Right lobe of liver (tissue), 6 donors: Measurements from ENCODE around the gene RNMT. TPM values are rescaled to one million over a fixed set of nuclear protein-coding genes. Genes with fewer than 3 reads are reported as not detected.

ENCODE experiments used
- ATAC-seq, 4 donors: fragments of 200-7000 bp; cut with Tn5 transposase; one replicate each; pipeline ENCODE4 v1.9.1; 2020; ENCODE audit warnings: mild to moderate bottlenecking in 4 of 4, moderate library complexity in 4 of 4
- DNase-seq, 3 donors: peaks; one replicate each; pipeline ENCODE4 v3.0.0-alpha.2; 2020
- H3K27ac ChIP-seq, 3 donors: fragments of 200-600 bp; one replicate each; pipeline ENCODE4 v1.8.0; 2022
- H3K27me3 ChIP-seq, 2 donors: fragments of 200-600 bp; one replicate each; pipeline ENCODE4 v1.8.0; 2022
- H3K36me3 ChIP-seq, 4 donors: fragments of 200-600 bp; sonication (generic) in 1 of 4; one replicate each; pipeline versions ENCODE4 v1.5.1 to v1.8.0; 2017 to 2022; ENCODE audit warnings: control low read depth in 1 of 4
- H3K4me1 ChIP-seq, 4 donors: fragments of 200-600 bp; sonication (generic) in 1 of 4; one replicate each; pipeline versions ENCODE4 v1.5.1 to v1.8.0; 2017 to 2022; ENCODE audit warnings: control low read depth in 1 of 4
- H3K4me3 ChIP-seq, 3 donors: fragments of 200-600 bp; one replicate each; pipeline ENCODE4 v1.8.0; 2022
- H3K9me3 ChIP-seq, 4 donors: fragments of 200-600 bp; sonication (generic) in 1 of 4; one replicate each; pipeline versions ENCODE4 v1.5.1 to v1.8.0; 2017 to 2022; ENCODE audit warnings: control low read depth in 1 of 4
- POLR2A ChIP-seq: fragments of 450-650 bp; IDR thresholded peaks from one replicate; pipeline ENCODE4 v1.6.1; 2017; ENCODE audit warnings: antibody characterized with exemption, mild to moderate bottlenecking
- WGBS: methylation state at CpG from one replicate; pipeline ENCODE4 v1.1.6; 2018; ENCODE audit warnings: low coverage, low lambda C conversion rate; ENCODE audit not compliant: insufficient coverage; ENCODE audit errors: missing lambda C conversion rate; 5-methylcytosine and 5-hydroxymethylcytosine counted together
- intact Hi-C, 2 donors: fragments of 100-400 bp; cut with DNase I; formaldehyde crosslinking; loops; one replicate each; pipeline versions ENCODE4 v1.11.2 to v1.14.1; 2022
- total RNA-seq, 6 experiments: library from RNA; depleted of rRNA in 2 of 6; stranded (reverse); fragments of >200 nt in 2 of 6; fragmentation: NEBNext Ultra II Directional in 3 of 6; extraction: Animal tissue kit (Norgen Biotek cat#: 25700) in 3 of 6; gene quantifications; one replicate each; pipeline versions ENCODE4 v1.1.0 to v1.2.4, GENCODE V29; 2016 to 2023
- TF ChIP-seq, protein P1 (sequence below), 4 donors: fragments of 200-600 bp in 3 of 4; fragments of 450-650 bp in 1 of 4; IDR thresholded peaks; one replicate each; pipeline versions ENCODE4 v1.5.1 to v1.8.0; 2016 to 2022; ENCODE audit warnings: antibody characterized with exemption in 4 of 4, mild to moderate bottlenecking in 2 of 4
- donor health status: DM: no; HTN: yes; CAD: no.
- donor health status: DM: no; HTN: no; CAD: no.
- donor health status: DM: no; HTN: no; CAD: no.
- donor health status: DM: no; HTN: yes; CAD: no.
- donor health status: DM: no; HTN: yes; CAD: no.

RNMT gene
- total RNA-seq, 6 experiments from 2014 or later, result 7.4 to 20.4 (median 9.0) TPM

DNA sequence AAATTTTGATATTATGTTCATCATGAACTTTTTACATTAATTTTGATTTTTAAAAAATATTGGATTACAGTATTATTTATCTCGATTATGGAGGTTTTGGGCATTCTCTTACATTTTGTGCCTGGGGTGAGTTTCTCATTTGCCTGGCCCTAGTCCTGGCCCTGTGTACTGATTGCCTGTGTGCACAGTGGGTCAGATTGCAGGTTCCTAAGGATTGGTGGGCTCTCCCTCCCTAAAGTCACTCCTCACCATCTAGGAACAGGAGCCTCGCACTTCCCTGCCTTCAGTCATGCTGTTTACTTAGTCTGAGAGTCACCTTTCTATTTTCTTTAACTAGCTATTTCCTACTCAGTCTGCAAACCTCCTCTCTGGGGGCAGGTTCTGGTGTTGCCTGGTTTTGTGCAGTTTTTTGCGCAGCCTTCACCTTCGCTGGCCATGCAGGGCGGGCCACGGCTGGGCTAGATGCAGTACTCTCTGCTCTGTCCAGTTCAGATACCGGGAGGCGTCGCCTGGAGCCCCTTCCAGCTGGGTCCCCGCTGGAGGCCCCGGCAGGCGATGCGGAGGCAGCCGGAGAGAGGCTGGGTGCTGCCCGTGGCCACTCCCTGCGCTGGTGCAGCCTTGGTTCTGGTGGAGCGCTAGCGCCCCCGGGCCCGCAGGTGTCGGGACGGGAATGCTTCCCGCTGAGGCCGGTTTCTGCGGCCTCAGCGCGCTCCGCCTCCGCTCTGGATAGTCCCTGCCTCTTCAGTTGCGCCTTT is 74.2 kb downstream of the RNMT start:
- WGBS, result 21% methylated on average over 10 of the region's 30 CpGs
- Histone ChIP-seq H3K4me1 (peaks cover 0 to 5% (median 0%) of the 10 kb centered on the region in 4 donors), H3K27ac (no peak overlapping the region), H3K36me3 (no peaks in the 10 kb centered on the region), H3K9me3 (no peaks in the 10 kb centered on the region), H3K4me3 (peak overlapping the region; percentile 3 to 35 (median 34)), H3K27me3 (no peaks in the 10 kb centered on the region)
- peak; percentile 100 for ATAC-seq
- intact Hi-C loops, result no loop called here
- TF ChIP-seq, protein P1, sequence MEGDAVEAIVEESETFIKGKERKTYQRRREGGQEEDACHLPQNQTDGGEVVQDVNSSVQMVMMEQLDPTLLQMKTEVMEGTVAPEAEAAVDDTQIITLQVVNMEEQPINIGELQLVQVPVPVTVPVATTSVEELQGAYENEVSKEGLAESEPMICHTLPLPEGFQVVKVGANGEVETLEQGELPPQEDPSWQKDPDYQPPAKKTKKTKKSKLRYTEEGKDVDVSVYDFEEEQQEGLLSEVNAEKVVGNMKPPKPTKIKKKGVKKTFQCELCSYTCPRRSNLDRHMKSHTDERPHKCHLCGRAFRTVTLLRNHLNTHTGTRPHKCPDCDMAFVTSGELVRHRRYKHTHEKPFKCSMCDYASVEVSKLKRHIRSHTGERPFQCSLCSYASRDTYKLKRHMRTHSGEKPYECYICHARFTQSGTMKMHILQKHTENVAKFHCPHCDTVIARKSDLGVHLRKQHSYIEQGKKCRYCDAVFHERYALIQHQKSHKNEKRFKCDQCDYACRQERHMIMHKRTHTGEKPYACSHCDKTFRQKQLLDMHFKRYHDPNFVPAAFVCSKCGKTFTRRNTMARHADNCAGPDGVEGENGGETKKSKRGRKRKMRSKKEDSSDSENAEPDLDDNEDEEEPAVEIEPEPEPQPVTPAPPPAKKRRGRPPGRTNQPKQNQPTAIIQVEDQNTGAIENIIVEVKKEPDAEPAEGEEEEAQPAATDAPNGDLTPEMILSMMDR (IDR thresholded peaks at IDR 0.05), result peak; percentile 50 to 68 (median 58)
- no peak for TF ChIP-seq POLR2A
- DNase-seq, result peak; percentile 82 to 85 (median 82)

- 11% methylated on average over 14 of the region's 15 CpGs for WGBS
- DNase-seq (no peak), ATAC-seq (no peak)
- Histone ChIP-seq H3K4me3 (peak overlapping the region; percentile 3 to 35 (median 34)), H3K27me3 (no peaks in the 10 kb centered on the region), H3K4me1 (peaks cover 0 to 5% (median 0%) of the 10 kb centered on the region in 4 donors), H3K27ac (no peak overlapping the region), H3K36me3 (no peaks in the 10 kb centered on the region), H3K9me3 (no peaks in the 10 kb centered on the region)
- intact Hi-C loops, result no loop called here
- TF ChIP-seq, protein P1 (IDR thresholded peaks at IDR 0.05), result no peak
- TF ChIP-seq POLR2A, result no peak
These were observed 74.8 kb downstream of the RNMT start for GRCh38 chr18:13801260-13801601.

DNA sequence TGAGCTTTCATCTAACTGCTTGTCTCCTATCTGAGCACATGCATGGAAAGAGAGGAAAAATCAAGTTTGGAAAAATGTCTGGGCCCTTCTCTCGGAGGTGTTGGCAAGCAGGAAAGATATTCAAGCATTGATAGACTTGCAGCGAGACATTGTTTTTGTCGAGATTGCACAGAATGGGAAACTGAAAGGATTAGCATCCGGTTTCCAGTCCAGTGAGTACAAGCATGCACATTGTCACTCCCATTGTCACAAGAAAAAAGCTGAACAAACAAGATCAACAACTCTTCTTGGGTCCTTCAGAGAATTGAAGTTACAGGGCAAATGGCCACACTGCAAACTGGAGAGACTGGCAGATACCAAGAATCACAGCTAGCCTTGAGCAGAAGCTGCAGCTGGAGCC is 77.8 kb downstream of the RNMT start:
- no peaks in the 10 kb centered on the region for H3K36me3 ChIP-seq
- TF ChIP-seq, protein P1 (IDR thresholded peaks at IDR 0.05), result no peak
- TF ChIP-seq POLR2A, result no peak
- ATAC-seq (no peak), DNase-seq (no peak)
- intact Hi-C loops, result no loop called here
- no peak overlapping the region for H3K27ac ChIP-seq
- H3K4me1 ChIP-seq, result peaks cover 0 to 5% (median 0%) of the 10 kb centered on the region in 4 donors
- 69% methylated on average over 4 of the region's 4 CpGs for WGBS
- H3K4me3 ChIP-seq, result no peak overlapping the region
- H3K27me3 ChIP-seq, result no peaks in the 10 kb centered on the region
- H3K9me3 ChIP-seq, result no peaks in the 10 kb centered on the region

GRCh38 chr18:13808294-13809042 is 82.0 kb downstream of the RNMT start:
- intact Hi-C loops, result no loop called here
- H3K27ac ChIP-seq, result no peak overlapping the region
- H3K4me1 ChIP-seq, result no peaks in the 10 kb centered on the region
- no peak overlapping the region for H3K4me3 ChIP-seq
- DNase-seq, result no peak
- TF ChIP-seq POLR2A, result no peak
- TF ChIP-seq, protein P1 (IDR thresholded peaks at IDR 0.05), result no peak
- 49% methylated on average over 8 of the region's 8 CpGs for WGBS
- ATAC-seq, result no peak
- H3K27me3 ChIP-seq, result no peaks in the 10 kb centered on the region
- H3K36me3 ChIP-seq, result no peaks in the 10 kb centered on the region
- no peaks in the 10 kb centered on the region for H3K9me3 ChIP-seq
